ENCODE data around the gene DERL2. TPM values are rescaled to one million over a fixed set of nuclear protein-coding genes. Genes with fewer than 3 reads are reported as not detected.
A peak's percentile ranks its signal among the peaks of the same experiment; 100 is the strongest.

DERL2 gene
- polyA plus RNA-seq, 1 donor (not counting 4 experiments of a cell fraction or from before 2014, with no cell fraction given): 83.6 TPM

- TF ChIP-seq, protein P1, sequence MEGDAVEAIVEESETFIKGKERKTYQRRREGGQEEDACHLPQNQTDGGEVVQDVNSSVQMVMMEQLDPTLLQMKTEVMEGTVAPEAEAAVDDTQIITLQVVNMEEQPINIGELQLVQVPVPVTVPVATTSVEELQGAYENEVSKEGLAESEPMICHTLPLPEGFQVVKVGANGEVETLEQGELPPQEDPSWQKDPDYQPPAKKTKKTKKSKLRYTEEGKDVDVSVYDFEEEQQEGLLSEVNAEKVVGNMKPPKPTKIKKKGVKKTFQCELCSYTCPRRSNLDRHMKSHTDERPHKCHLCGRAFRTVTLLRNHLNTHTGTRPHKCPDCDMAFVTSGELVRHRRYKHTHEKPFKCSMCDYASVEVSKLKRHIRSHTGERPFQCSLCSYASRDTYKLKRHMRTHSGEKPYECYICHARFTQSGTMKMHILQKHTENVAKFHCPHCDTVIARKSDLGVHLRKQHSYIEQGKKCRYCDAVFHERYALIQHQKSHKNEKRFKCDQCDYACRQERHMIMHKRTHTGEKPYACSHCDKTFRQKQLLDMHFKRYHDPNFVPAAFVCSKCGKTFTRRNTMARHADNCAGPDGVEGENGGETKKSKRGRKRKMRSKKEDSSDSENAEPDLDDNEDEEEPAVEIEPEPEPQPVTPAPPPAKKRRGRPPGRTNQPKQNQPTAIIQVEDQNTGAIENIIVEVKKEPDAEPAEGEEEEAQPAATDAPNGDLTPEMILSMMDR (optimal IDR thresholded peaks at IDR 0.05 in 1 of 3, IDR thresholded peaks at IDR 0.05 in 1 of 3, conservative IDR thresholded peaks at IDR 0.05 in 1 of 3; ENCODE audit: extremely low read depth in 1 of 3, insufficient read depth in 2 of 3, low read length in 3 of 3): no peak
- TF ChIP-seq EZH2 (IDR thresholded peaks at IDR 0.05; ENCODE audit: low read length): no peak
- Histone ChIP-seq H3K36me3 (ENCODE audit: control insufficient read depth in 2 of 2, extremely low read depth in 1 of 2, insufficient read depth in 2 of 2, low read length in 2 of 2) (peaks cover 43 to 60% of the 10 kb centered on the region in 2 experiments), H3K4me1 (ENCODE audit: control insufficient read depth, extremely low read depth, insufficient read depth, low read length) (peaks cover 12% of the 10 kb centered on the region), H3K27me3 (ENCODE audit: control insufficient read depth, extremely low read depth, insufficient read depth, low read length) (no peaks in the 10 kb centered on the region), H4K20me1 (ENCODE audit: control insufficient read depth, extremely low read depth, insufficient read depth, low read length) (no peaks in the 10 kb centered on the region), H3K4me2 (ENCODE audit: control insufficient read depth, extremely low read depth, insufficient read depth, low read depth, low read length) (no peak overlapping the region), H3K79me2 (ENCODE audit: control insufficient read depth, insufficient read depth, low read length) (no peaks in the 10 kb centered on the region), H3K9ac (ENCODE audit: control insufficient read depth, extremely low read depth, insufficient read depth, low read length) (no peak overlapping the region), H3K27ac (ENCODE audit: control insufficient read depth, insufficient read depth, low read length) (peak overlapping the region; percentile 4), H2AFZ (ENCODE audit: control insufficient read depth, low read length) (no peak overlapping the region), H3K9me1 (ENCODE audit: control insufficient read depth, extremely low read depth, insufficient read depth, low read length) (peaks cover 2% of the 10 kb centered on the region), H3K9me3 (ENCODE audit: control insufficient read depth, low read depth, low read length) (no peaks in the 10 kb centered on the region), H3K4me3 (ENCODE audit: control insufficient read depth in 2 of 3, extremely low read depth in 1 of 3, insufficient read depth in 2 of 3, low read depth in 1 of 3, low read length in 3 of 3) (no peak overlapping the region)
- DNase-seq (ENCODE audit: low read depth, low spot score) (no peak), FAIRE-seq (no peak)
- dilution Hi-C loops (cut with MboI; ENCODE audit: extremely low pct_ligation_motif_present, low sequenced_read_pairs): no loop called here
These were observed 41.7 kb upstream of the DERL2 start for GRCh38 chr17:5527601-5528250.

DNA sequence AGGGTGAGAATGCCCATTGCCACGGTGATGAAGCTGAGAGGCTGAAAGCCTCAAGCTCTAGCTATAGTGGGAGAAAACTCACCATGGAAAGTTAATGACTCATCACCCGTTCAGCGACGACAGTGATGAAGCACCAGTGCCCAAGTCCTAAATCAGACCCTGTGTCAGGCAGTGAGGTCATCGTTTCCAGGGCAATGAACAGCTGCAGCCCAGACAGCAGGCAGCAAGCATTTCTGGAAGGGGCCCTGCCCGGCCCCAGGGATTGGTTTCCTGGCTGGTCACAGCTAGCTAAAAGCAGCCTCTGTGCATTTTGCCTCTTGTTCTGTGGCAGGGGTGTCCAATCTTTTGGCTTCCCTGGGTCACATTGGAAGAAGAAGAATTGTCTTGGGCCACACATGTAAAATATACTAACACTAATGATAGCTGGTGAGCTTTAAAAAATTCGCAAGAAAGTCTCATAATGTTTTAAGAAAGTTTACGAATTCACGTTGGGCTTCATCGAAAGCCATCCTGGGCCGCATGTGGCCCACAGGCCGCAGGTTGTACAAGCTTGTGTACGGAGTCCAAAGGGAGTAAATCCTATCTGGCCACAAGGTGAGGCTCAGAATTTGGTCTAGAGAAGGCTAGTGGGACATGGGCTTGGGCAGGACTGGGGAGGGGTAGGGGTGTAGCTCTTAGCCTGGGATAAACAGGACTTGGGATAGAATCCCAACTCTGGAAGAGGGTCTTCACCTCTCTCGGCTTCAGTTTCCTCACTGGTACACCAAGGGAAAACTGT lies 41.0 kb upstream of the DERL2 start:
- TF ChIP-seq EZH2 (IDR thresholded peaks at IDR 0.05; ENCODE audit: low read length): no peak
- TF ChIP-seq, protein P1 (optimal IDR thresholded peaks at IDR 0.05 in 1 of 3, IDR thresholded peaks at IDR 0.05 in 1 of 3, conservative IDR thresholded peaks at IDR 0.05 in 1 of 3; ENCODE audit: extremely low read depth in 1 of 3, insufficient read depth in 2 of 3, low read length in 3 of 3): no peak
- H3K27me3 ChIP-seq (ENCODE audit: control insufficient read depth, extremely low read depth, insufficient read depth, low read length): no peaks in the 10 kb centered on the region
- H3K9ac ChIP-seq (ENCODE audit: control insufficient read depth, extremely low read depth, insufficient read depth, low read length): peak overlapping the region; percentile 3
- FAIRE-seq (peak; percentile 97), DNase-seq (ENCODE audit: low read depth, low spot score) (peak; percentile 30)
- peaks cover 38 to 56% of the 10 kb centered on the region in 2 experiments for H3K36me3 ChIP-seq (ENCODE audit: control insufficient read depth in 2 of 2, extremely low read depth in 1 of 2, insufficient read depth in 2 of 2, low read length in 2 of 2)
- peaks cover 12% of the 10 kb centered on the region for H3K4me1 ChIP-seq (ENCODE audit: control insufficient read depth, extremely low read depth, insufficient read depth, low read length)
- no peaks in the 10 kb centered on the region for H3K9me3 ChIP-seq (ENCODE audit: control insufficient read depth, low read depth, low read length)
- dilution Hi-C loops (cut with MboI; ENCODE audit: extremely low pct_ligation_motif_present, low sequenced_read_pairs): no loop called here
- peaks cover 2% of the 10 kb centered on the region for H3K9me1 ChIP-seq (ENCODE audit: control insufficient read depth, extremely low read depth, insufficient read depth, low read length)
- H3K4me3 ChIP-seq (ENCODE audit: control insufficient read depth in 2 of 3, extremely low read depth in 1 of 3, insufficient read depth in 2 of 3, low read depth in 1 of 3, low read length in 3 of 3): no peak overlapping the region
- no peak overlapping the region for H3K4me2 ChIP-seq (ENCODE audit: control insufficient read depth, extremely low read depth, insufficient read depth, low read depth, low read length)
- no peak overlapping the region for H2AFZ ChIP-seq (ENCODE audit: control insufficient read depth, low read length)
- peak overlapping the region; percentile 4 for H3K27ac ChIP-seq (ENCODE audit: control insufficient read depth, insufficient read depth, low read length)
- H3K79me2 ChIP-seq (ENCODE audit: control insufficient read depth, insufficient read depth, low read length): no peaks in the 10 kb centered on the region
- H4K20me1 ChIP-seq (ENCODE audit: control insufficient read depth, extremely low read depth, insufficient read depth, low read length): no peaks in the 10 kb centered on the region

Data from keratinocyte (primary cell).